Measurements from ENCODE around the gene KCMF1.
A peak's percentile ranks its signal among the peaks of the same experiment; 100 is the strongest.

The KCMF1 gene

DNA sequence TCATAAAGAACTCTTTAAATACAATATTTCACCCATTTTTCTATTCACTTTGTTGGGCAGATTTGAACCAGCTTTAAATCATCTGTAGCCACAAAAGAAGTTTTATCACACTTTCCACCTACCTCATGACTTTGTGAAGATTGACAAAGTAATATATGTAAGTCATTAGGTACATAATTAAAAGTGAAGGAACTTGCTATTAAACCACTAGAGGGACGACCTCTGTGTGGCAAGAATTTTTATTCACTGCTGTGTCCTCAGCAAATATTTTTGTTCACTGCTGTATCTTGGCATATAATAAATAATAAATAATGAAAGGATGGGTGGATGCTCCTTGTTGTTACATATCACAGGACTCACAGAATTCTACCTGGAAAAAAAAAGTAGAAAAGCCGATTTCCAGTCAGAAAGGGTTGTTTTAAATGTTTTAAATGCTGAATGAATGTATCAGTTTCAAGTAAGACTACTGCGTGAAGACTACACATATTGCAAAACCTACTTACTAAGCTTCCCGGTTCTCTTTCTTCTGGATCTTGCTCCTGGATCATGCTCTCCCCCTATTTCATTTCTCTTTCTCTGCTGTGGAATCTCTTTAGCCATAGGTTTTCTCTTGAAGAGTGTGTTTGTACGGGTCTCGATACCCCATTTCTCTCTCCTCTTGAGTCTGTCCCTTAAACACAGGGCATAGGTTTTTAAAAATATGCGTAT is 44.8 kb downstream of the KCMF1 start:
- no peaks in the 10 kb centered on the region; the same call in 1 of the 2 replicates for H3K36me3 ChIP-seq (ENCODE audit: insufficient read depth, low read length)
- TF ChIP-seq EZH2 (IDR thresholded peaks at IDR 0.05) (no peak), FOXP2 (optimal IDR thresholded peaks at IDR 0.05; ENCODE audit: control extremely low read depth, extremely low read length, insufficient read depth) (no peak), POLR2AphosphoS5 (IDR thresholded peaks at IDR 0.05; ENCODE audit: borderline replicate concordance, low read depth, low read length) (no peak)
- H3K27ac ChIP-seq = peak overlapping the region; percentile 89
- DNase-seq (ENCODE audit: low read depth, low spot score) = no peak
- peak overlapping the region; percentile 29 for H3K9ac ChIP-seq (ENCODE audit: insufficient read length)
- no peaks in the 10 kb centered on the region for H3K9me3 ChIP-seq (ENCODE audit: low read depth, low read length)
- peak overlapping the region; percentile 57 for H3K4me3 ChIP-seq

DNA sequence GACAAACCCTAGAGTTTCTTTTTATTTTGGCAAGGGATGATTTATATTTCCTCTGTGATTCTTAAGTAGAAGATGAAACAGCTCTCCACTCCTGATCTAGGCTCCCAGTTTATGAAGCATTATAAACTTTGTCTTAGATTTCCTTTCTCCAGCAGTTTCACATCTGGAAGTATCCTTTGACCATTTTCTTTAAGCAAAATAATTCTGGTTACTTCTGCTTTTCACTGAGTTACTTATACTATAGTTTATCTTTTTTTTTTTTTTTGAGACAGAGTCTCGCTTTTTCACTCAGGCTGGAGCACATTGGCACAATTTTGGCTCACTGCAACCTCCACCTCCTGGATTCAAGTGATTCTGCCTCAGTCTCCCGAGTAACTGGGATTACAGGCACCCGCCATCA is 45.5 kb downstream of the KCMF1 start:
- no peak overlapping the region for H3K9ac ChIP-seq (ENCODE audit: insufficient read length)
- DNase-seq (ENCODE audit: low read depth, low spot score) = peak; percentile 48
- H3K27ac ChIP-seq = peak overlapping the region; percentile 89; the same call in 1 of the 2 replicates
- no peaks in the 10 kb centered on the region for H3K9me3 ChIP-seq (ENCODE audit: low read depth, low read length)
- no peaks in the 10 kb centered on the region; the same call in 1 of the 2 replicates for H3K36me3 ChIP-seq (ENCODE audit: insufficient read depth, low read length)
- peak overlapping the region; percentile 25 for H3K4me3 ChIP-seq
- TF ChIP-seq POLR2AphosphoS5 (IDR thresholded peaks at IDR 0.05; ENCODE audit: borderline replicate concordance, low read depth, low read length) = no peak
- TF ChIP-seq FOXP2 (optimal IDR thresholded peaks at IDR 0.05; ENCODE audit: control extremely low read depth, extremely low read length, insufficient read depth) = no peak
- no peak for TF ChIP-seq EZH2 (IDR thresholded peaks at IDR 0.05)

DNA sequence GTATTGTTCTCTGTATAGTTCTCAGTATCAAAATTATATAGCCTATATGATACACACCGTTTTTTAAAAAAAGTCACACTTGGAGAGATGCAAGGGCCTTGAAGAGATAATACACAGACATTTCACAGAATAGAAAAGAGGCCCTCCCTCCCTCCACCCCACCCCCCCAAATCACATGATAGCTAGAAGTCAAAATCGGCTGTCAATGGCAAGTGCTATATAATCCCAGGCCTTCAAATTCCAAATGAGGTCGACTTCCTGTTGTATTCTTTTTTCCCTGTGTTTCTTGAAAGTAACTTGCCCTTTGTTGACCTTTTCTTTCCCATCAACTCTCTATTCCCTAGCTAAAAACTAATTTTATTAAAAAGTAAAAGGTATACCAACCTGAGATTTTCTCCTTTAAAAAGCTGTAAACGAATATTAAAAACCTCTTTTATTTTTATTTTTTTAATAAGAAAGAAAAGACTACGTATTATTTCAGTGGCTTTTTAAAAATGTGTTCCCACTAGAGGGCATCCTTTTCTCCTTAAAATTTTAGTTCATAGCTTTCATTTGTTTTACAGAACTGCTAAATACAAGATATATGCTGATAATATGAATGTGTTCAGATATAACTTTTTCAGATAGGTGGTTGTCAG is 46.6 kb downstream of the KCMF1 start:
- Histone ChIP-seq H3K36me3 (ENCODE audit: insufficient read depth, low read length) (peaks cover 3% of the 10 kb centered on the region; the same call in 1 of the 2 replicates), H3K9ac (ENCODE audit: insufficient read length) (no peak overlapping the region), H3K27ac (no peak overlapping the region; the same call in 1 of the 2 replicates), H3K9me3 (ENCODE audit: low read depth, low read length) (no peaks in the 10 kb centered on the region), H3K4me3 (peak overlapping the region; percentile 9; the same call in 1 of the 2 replicates)
- DNase-seq (ENCODE audit: low read depth, low spot score) = no peak
- TF ChIP-seq POLR2AphosphoS5 (IDR thresholded peaks at IDR 0.05; ENCODE audit: borderline replicate concordance, low read depth, low read length) (no peak), EZH2 (IDR thresholded peaks at IDR 0.05) (no peak), FOXP2 (optimal IDR thresholded peaks at IDR 0.05; ENCODE audit: control extremely low read depth, extremely low read length, insufficient read depth) (no peak)

DNA sequence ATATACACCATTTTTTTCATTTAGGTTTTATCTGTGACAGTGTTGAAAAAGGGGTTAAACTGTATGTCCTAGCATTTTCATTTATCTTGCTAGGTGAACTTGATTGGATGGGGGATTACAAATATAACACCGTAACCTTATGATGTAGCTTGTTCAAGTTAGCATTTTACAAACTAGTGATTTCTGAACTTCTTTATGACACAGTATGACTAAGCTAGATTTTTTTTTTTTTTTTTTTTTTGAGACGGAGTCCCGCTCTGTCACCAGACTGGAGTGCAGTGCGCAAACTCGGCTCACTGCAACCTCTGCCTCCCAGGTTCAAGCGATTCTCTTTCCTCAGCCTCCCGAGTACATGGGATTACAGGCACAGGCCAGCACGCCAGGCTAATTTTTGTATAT is 47.1 kb downstream of the KCMF1 start:
- no peak overlapping the region for H3K9ac ChIP-seq (ENCODE audit: insufficient read length)
- TF ChIP-seq FOXP2 (optimal IDR thresholded peaks at IDR 0.05; ENCODE audit: control extremely low read depth, extremely low read length, insufficient read depth) (no peak), EZH2 (IDR thresholded peaks at IDR 0.05) (no peak), POLR2AphosphoS5 (IDR thresholded peaks at IDR 0.05; ENCODE audit: borderline replicate concordance, low read depth, low read length) (no peak)
- peaks cover 3% of the 10 kb centered on the region; the same call in 1 of the 2 replicates for H3K36me3 ChIP-seq (ENCODE audit: insufficient read depth, low read length)
- H3K4me3 ChIP-seq = no peak overlapping the region
- H3K9me3 ChIP-seq (ENCODE audit: low read depth, low read length) = no peaks in the 10 kb centered on the region
- H3K27ac ChIP-seq = no peak overlapping the region
- DNase-seq (ENCODE audit: low read depth, low spot score) = no peak

DNA sequence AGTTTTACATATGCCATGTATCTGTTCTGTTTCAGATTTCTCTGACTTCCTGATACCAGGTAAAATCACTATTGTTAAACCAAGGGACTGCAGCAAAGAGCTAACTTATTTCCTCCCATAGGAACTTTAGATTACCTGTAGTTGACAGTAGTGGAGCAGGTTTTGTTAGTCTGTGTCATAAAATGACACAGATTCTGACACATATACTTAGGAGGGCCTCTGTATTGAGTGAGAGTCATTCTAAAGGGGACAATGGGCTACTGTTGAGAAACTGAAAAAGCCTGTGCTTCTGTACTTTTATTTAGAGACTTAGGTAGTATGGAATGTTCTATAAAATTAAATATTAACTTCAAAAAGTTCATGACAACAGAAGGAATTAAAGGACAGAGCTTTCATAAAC is 48.2 kb downstream of the KCMF1 start:
- no peak for DNase-seq (ENCODE audit: low read depth, low spot score)

DNA sequence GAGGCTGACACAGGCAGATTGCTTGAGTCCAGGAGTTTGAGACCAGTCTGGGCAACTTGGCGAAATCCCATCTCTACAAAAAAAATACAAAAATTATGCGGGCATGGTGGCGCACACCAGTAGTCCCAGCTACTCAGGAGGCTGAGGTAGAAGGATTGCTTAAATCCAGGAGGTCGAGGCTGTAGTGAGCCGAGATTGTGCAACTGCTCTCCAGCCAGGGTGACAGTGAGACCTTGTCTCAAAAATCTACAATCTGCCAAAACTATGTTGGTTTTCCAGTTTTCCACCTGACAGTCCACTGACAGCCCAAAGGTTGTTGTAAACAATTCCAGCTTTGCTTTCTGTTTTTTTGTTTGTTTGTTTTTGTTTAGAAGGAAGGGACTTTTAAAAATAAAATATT is 51.3 kb downstream of the KCMF1 start:
- Histone ChIP-seq H3K4me3 (no peak overlapping the region), H3K27ac (no peak overlapping the region), H3K9me3 (ENCODE audit: low read depth, low read length) (no peaks in the 10 kb centered on the region), H3K36me3 (ENCODE audit: insufficient read depth, low read length) (peaks cover 9% of the 10 kb centered on the region), H3K9ac (ENCODE audit: insufficient read length) (no peak overlapping the region)
- no peak for TF ChIP-seq FOXP2 (optimal IDR thresholded peaks at IDR 0.05; ENCODE audit: control extremely low read depth, extremely low read length, insufficient read depth)
- TF ChIP-seq EZH2 (IDR thresholded peaks at IDR 0.05) = no peak
- no peak for TF ChIP-seq POLR2AphosphoS5 (IDR thresholded peaks at IDR 0.05; ENCODE audit: borderline replicate concordance, low read depth, low read length)
- DNase-seq (ENCODE audit: low read depth, low spot score) = no peak

More for the DNA sequence above, 48.2 kb downstream of the KCMF1 start:
- Histone ChIP-seq H3K27ac (0 out of 2 replicates have a peak overlapping the region, but pooled peaks have one; percentile 0), H3K36me3 (ENCODE audit: insufficient read depth, low read length) (peaks cover 3% of the 10 kb centered on the region; the same call in 1 of the 2 replicates), H3K9me3 (ENCODE audit: low read depth, low read length) (no peaks in the 10 kb centered on the region), H3K4me3 (no peak overlapping the region), H3K9ac (ENCODE audit: insufficient read length) (peak overlapping the region; percentile 34)
- no peak for TF ChIP-seq FOXP2 (optimal IDR thresholded peaks at IDR 0.05; ENCODE audit: control extremely low read depth, extremely low read length, insufficient read depth)
- TF ChIP-seq EZH2 (IDR thresholded peaks at IDR 0.05) = no peak
- no peak for TF ChIP-seq POLR2AphosphoS5 (IDR thresholded peaks at IDR 0.05; ENCODE audit: borderline replicate concordance, low read depth, low read length)

DNA sequence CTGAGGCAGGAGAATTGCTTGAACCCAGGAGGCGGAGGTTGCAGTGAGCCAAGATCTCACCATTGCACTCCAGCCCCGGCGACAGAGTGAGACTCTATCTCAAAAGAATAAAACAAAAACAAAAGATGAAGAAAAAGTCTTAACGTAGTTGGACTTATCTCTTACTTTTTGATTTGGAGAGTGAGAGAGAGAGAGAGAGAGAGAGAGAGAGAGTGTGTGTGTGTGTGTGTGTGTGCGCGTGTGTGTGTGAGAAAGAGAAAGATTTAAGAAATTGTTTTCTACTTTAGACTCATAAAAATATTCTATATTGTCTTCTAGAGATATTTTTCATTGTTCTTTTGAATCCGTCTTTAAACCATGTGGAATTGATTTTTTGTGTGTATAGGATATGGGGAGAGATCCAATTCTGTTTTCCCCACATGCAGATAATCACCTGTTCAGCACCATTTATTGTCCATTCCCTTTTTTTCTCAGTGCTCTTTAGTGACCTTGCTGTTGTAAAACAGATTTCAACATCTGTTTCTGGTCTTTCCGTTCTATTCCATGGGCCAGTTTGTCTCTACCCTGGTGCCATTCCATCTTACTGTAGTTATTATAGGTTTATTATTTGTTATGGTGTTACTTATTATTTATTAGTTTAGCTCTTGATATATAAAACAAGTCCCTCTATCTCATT is 53.5 kb downstream of the KCMF1 start:
- TF ChIP-seq POLR2AphosphoS5 (IDR thresholded peaks at IDR 0.05; ENCODE audit: borderline replicate concordance, low read depth, low read length) (no peak), EZH2 (IDR thresholded peaks at IDR 0.05) (no peak), FOXP2 (optimal IDR thresholded peaks at IDR 0.05; ENCODE audit: control extremely low read depth, extremely low read length, insufficient read depth) (no peak)
- no peak for DNase-seq (ENCODE audit: low read depth, low spot score)
- H3K27ac ChIP-seq = no peak overlapping the region
- H3K4me3 ChIP-seq = no peak overlapping the region
- H3K9me3 ChIP-seq (ENCODE audit: low read depth, low read length) = no peaks in the 10 kb centered on the region
- H3K36me3 ChIP-seq (ENCODE audit: insufficient read depth, low read length) = peaks cover 26% of the 10 kb centered on the region
- H3K9ac ChIP-seq (ENCODE audit: insufficient read length) = no peak overlapping the region

DNA sequence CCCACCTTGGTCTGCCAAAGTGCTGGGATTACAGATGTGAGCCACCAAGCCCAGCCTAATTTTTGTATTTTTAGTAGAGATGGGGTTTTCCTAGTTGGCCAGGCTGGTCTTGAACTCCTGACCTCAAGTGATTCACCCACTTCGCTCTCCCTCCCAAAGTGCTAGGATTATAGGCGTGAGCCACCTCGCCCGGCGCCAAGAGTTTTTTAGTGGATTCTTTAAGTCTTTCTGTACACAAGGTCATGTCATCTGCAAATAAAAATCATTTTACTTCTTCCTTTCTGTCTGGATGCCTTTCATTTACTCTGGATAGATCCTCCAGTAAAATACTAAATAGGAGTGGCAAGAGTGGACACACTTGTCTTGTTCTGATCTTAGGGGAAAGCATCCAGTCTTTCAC is 61.7 kb downstream of the KCMF1 start:
- DNase-seq (ENCODE audit: low read depth, low spot score) = no peak
- Histone ChIP-seq H3K9ac (ENCODE audit: insufficient read length) (no peak overlapping the region), H3K36me3 (ENCODE audit: insufficient read depth, low read length) (peaks cover 81% of the 10 kb centered on the region)

More for the DNA sequence above, 61.7 kb downstream of the KCMF1 start:
- TF ChIP-seq POLR2AphosphoS5 (IDR thresholded peaks at IDR 0.05; ENCODE audit: borderline replicate concordance, low read depth, low read length) (no peak), FOXP2 (optimal IDR thresholded peaks at IDR 0.05; ENCODE audit: control extremely low read depth, extremely low read length, insufficient read depth) (no peak)
- Histone ChIP-seq H3K27ac (no peak overlapping the region), H3K9me3 (ENCODE audit: low read depth, low read length) (no peaks in the 10 kb centered on the region), H3K4me3 (no peak overlapping the region)

All from SK-N-MC (cell line).